HUES6 (cell line): ENCODE results near the gene IPPK.

Source experiments
- H3K27ac ChIP-seq: 2 replicates; pipeline ENCODE4 v1.7.0; 2013; ENCODE audit warnings: low read depth, mild to moderate bottlenecking, low read length, inconsistent platforms
- H3K27me3 ChIP-seq: 2 replicates; pipeline ENCODE4 v1.6.1; 2013; ENCODE audit warnings: low read length; ENCODE audit not compliant: control insufficient read depth, insufficient read depth
- H3K36me3 ChIP-seq: 2 replicates; pipeline ENCODE4 v1.6.1; 2013; ENCODE audit warnings: low read length; ENCODE audit not compliant: control insufficient read depth, insufficient read depth
- H3K4me1 ChIP-seq: 2 replicates; pipeline ENCODE4 v1.6.1; 2013; ENCODE audit warnings: low read length; ENCODE audit not compliant: control insufficient read depth, insufficient read depth
- H3K4me3 ChIP-seq: 2 replicates; pipeline ENCODE4 v1.5.1; 2013; ENCODE audit warnings: low read depth, low read length
- H3K9ac ChIP-seq: one replicate; pipeline ENCODE4 v1.6.1; 2013; ENCODE audit warnings: mild to moderate bottlenecking, low read length
- H3K9me3 ChIP-seq: 2 replicates; pipeline ENCODE4 v1.6.1; 2013; ENCODE audit warnings: low read depth, low read length; ENCODE audit not compliant: control insufficient read depth, insufficient read depth

The IPPK gene

GRCh38 chr9:92664394-92665152 is 5.4 kb downstream of the IPPK start:
- 0 out of 2 replicates have a peak overlapping the region, but pooled peaks have one; percentile 22 for H3K27ac ChIP-seq
- no peak overlapping the region for H3K9ac ChIP-seq
- H3K36me3 ChIP-seq: peaks cover 9% of the 10 kb centered on the region
- H3K27me3 ChIP-seq: no peaks in the 10 kb centered on the region
- no peaks in the 10 kb centered on the region for H3K9me3 ChIP-seq
- no peak overlapping the region for H3K4me3 ChIP-seq
- peaks cover 22% of the 10 kb centered on the region; the same call in 1 of the 2 replicates for H3K4me1 ChIP-seq

- peaks cover 9% of the 10 kb centered on the region for H3K36me3 ChIP-seq
- 0 out of 2 replicates have a peak overlapping the region, but pooled peaks have one; percentile 22 for H3K27ac ChIP-seq
- no peak overlapping the region for H3K4me3 ChIP-seq
- H3K9me3 ChIP-seq: no peaks in the 10 kb centered on the region
- no peak overlapping the region for H3K9ac ChIP-seq
- no peaks in the 10 kb centered on the region for H3K27me3 ChIP-seq
- H3K4me1 ChIP-seq: peaks cover 25% of the 10 kb centered on the region; the same call in 1 of the 2 replicates
Measured at GRCh38 chr9:92663951-92664350, 6.0 kb downstream of the IPPK start.

GRCh38 chr9:92663126-92663525 is 6.8 kb downstream of the IPPK start:
- Histone ChIP-seq H3K27me3 (no peaks in the 10 kb centered on the region), H3K4me1 (peaks cover 22% of the 10 kb centered on the region; the same call in 1 of the 2 replicates), H3K9ac (no peak overlapping the region), H3K27ac (no peak overlapping the region), H3K9me3 (no peaks in the 10 kb centered on the region), H3K36me3 (peaks cover 15% of the 10 kb centered on the region), H3K4me3 (no peak overlapping the region)

GRCh38 chr9:92661743-92662142 is 8.2 kb downstream of the IPPK start:
- no peak overlapping the region for H3K27ac ChIP-seq
- H3K36me3 ChIP-seq: peaks cover 12% of the 10 kb centered on the region
- H3K4me3 ChIP-seq: no peak overlapping the region
- peaks cover 22% of the 10 kb centered on the region; the same call in 1 of the 2 replicates for H3K4me1 ChIP-seq
- H3K9me3 ChIP-seq: no peaks in the 10 kb centered on the region
- H3K9ac ChIP-seq: no peak overlapping the region
- no peaks in the 10 kb centered on the region for H3K27me3 ChIP-seq

GRCh38 chr9:92661127-92661526 is 8.8 kb downstream of the IPPK start:
- Histone ChIP-seq H3K9me3 (no peaks in the 10 kb centered on the region), H3K27me3 (no peaks in the 10 kb centered on the region), H3K4me3 (no peak overlapping the region), H3K9ac (no peak overlapping the region), H3K36me3 (peaks cover 17% of the 10 kb centered on the region), H3K4me1 (peaks cover 22% of the 10 kb centered on the region; the same call in 1 of the 2 replicates), H3K27ac (no peak overlapping the region)

GRCh38 chr9:92660266-92660665 is 9.7 kb downstream of the IPPK start:
- Histone ChIP-seq H3K9ac (no peak overlapping the region), H3K36me3 (peaks cover 25% of the 10 kb centered on the region), H3K4me3 (no peak overlapping the region), H3K27ac (no peak overlapping the region), H3K4me1 (peaks cover 22% of the 10 kb centered on the region; the same call in 1 of the 2 replicates), H3K9me3 (no peaks in the 10 kb centered on the region), H3K27me3 (no peaks in the 10 kb centered on the region)

- peaks cover 16% of the 10 kb centered on the region; the same call in 1 of the 2 replicates for H3K4me1 ChIP-seq
- H3K27me3 ChIP-seq: no peaks in the 10 kb centered on the region
Measured at GRCh38 chr9:92659601-92660000, 10.3 kb downstream of the IPPK start.

GRCh38 chr9:92658611-92659010 is 11.3 kb downstream of the IPPK start:
- H3K9ac ChIP-seq: no peak overlapping the region
- peaks cover 35% of the 10 kb centered on the region for H3K36me3 ChIP-seq
- no peak overlapping the region for H3K4me3 ChIP-seq
- no peak overlapping the region for H3K27ac ChIP-seq
- H3K27me3 ChIP-seq: no peaks in the 10 kb centered on the region
- no peaks in the 10 kb centered on the region for H3K9me3 ChIP-seq
- H3K4me1 ChIP-seq: peaks cover 10% of the 10 kb centered on the region; the same call in 1 of the 2 replicates

More at GRCh38 chr9:92659601-92660000, 10.3 kb downstream of the IPPK start:
- Histone ChIP-seq H3K9me3 (no peaks in the 10 kb centered on the region), H3K9ac (no peak overlapping the region), H3K27ac (no peak overlapping the region), H3K4me3 (no peak overlapping the region), H3K36me3 (peaks cover 32% of the 10 kb centered on the region)

- peaks cover 10% of the 10 kb centered on the region; the same call in 1 of the 2 replicates for H3K4me1 ChIP-seq
- no peak overlapping the region for H3K4me3 ChIP-seq
- H3K9ac ChIP-seq: no peak overlapping the region
- no peaks in the 10 kb centered on the region for H3K9me3 ChIP-seq
- no peak overlapping the region for H3K27ac ChIP-seq
- H3K27me3 ChIP-seq: no peaks in the 10 kb centered on the region
- H3K36me3 ChIP-seq: peaks cover 37% of the 10 kb centered on the region
Measured at GRCh38 chr9:92658176-92658575, 11.8 kb downstream of the IPPK start.

- Histone ChIP-seq H3K36me3 (peaks cover 41% of the 10 kb centered on the region), H3K27me3 (no peaks in the 10 kb centered on the region), H3K9ac (no peak overlapping the region), H3K4me3 (no peak overlapping the region), H3K9me3 (no peaks in the 10 kb centered on the region), H3K4me1 (peaks cover 10% of the 10 kb centered on the region; the same call in 1 of the 2 replicates), H3K27ac (no peak overlapping the region)
Measured at GRCh38 chr9:92657296-92658094, 12.4 kb downstream of the IPPK start.

- H3K9me3 ChIP-seq: no peaks in the 10 kb centered on the region
- no peak overlapping the region for H3K27ac ChIP-seq
- no peak overlapping the region for H3K9ac ChIP-seq
- peaks cover 41% of the 10 kb centered on the region for H3K36me3 ChIP-seq
- no peaks in the 10 kb centered on the region for H3K27me3 ChIP-seq
- H3K4me1 ChIP-seq: peaks cover 10% of the 10 kb centered on the region; the same call in 1 of the 2 replicates
- H3K4me3 ChIP-seq: no peak overlapping the region
Measured at GRCh38 chr9:92656537-92656925, 13.4 kb downstream of the IPPK start.
